Osteoblast (primary cell): ENCODE results near the gene SRRD. TPM values are rescaled to one million over a fixed set of nuclear protein-coding genes. Genes with fewer than 3 reads are reported as not detected.

Source experiments
- DNase-seq: peaks from one replicate; pipeline ENCODE4 v3.0.0; 2011; ENCODE audit warnings: low spot score, mixed read lengths; ENCODE audit not compliant: insufficient read length; ENCODE audit errors: missing footprints
- H2AFZ ChIP-seq: 2 replicates; pipeline ENCODE4 v1.6.0; 2011; ENCODE audit warnings: mild to moderate bottlenecking, low read length
- H3K27ac ChIP-seq: 2 replicates; pipeline ENCODE4 v1.5.1; 2011; ENCODE audit warnings: mild to moderate bottlenecking, low read depth, low read length, moderate library complexity
- H3K27me3 ChIP-seq: 2 replicates; pipeline ENCODE4 v1.6.0; 2012; ENCODE audit warnings: mild to moderate bottlenecking, control low read depth, inconsistent platforms, low read length, moderate library complexity; ENCODE audit not compliant: insufficient read depth
- H3K36me3 ChIP-seq: 2 replicates; pipeline ENCODE4 v1.5.1; 2011; ENCODE audit warnings: mild to moderate bottlenecking, low read length, control low read depth, moderate library complexity; ENCODE audit not compliant: insufficient read depth
- H3K4me1 ChIP-seq: 2 replicates; pipeline ENCODE4 v1.5.1; 2011; ENCODE audit warnings: mild to moderate bottlenecking, low read length, control low read depth, moderate library complexity; ENCODE audit not compliant: insufficient read depth
- H3K4me2 ChIP-seq: 2 replicates; pipeline ENCODE4 v1.6.0; 2011; ENCODE audit warnings: mild to moderate bottlenecking, low read length; ENCODE audit not compliant: insufficient read depth
- H3K4me3 ChIP-seq: fragments of 200-600 bp; sonication (generic); 3 replicates; pipeline ENCODE4 v1.5.1; 2012; ENCODE audit warnings: mild to moderate bottlenecking, low read length, inconsistent platforms; ENCODE audit not compliant: insufficient read depth
- H3K79me2 ChIP-seq: 2 replicates; pipeline ENCODE4 v1.6.0; 2012; ENCODE audit warnings: mild to moderate bottlenecking, low read length, control low read depth, inconsistent platforms; ENCODE audit not compliant: insufficient read depth
- H3K9me3 ChIP-seq: 2 replicates; pipeline ENCODE4 v1.5.1; 2011; ENCODE audit warnings: low read depth, low read length, control low read depth
- H4K20me1 ChIP-seq: 2 replicates; pipeline ENCODE4 v1.6.0; 2012; ENCODE audit warnings: mild to moderate bottlenecking, low read length, control low read depth; ENCODE audit not compliant: insufficient read depth
- CTCF ChIP-seq: IDR thresholded peaks from 2 replicates; pipeline ENCODE4 v1.5.1; 2011; ENCODE audit warnings: mild to moderate bottlenecking, low read depth, low read length, moderate library complexity; ENCODE audit errors: extremely low read depth
- total RNA-seq: library from RNA; depleted of rRNA; stranded (reverse); fragments of >200 nt; gene quantifications from 2 replicates; pipeline ENCODE4 v1.2.3, GENCODE V29; 2012

Gene SRRD
- total RNA-seq, 1 donor = 11.2 TPM

- TF ChIP-seq CTCF = no peak
- no peaks in the 10 kb centered on the region for H3K79me2 ChIP-seq
- H2AFZ ChIP-seq = no peak overlapping the region
- no peak overlapping the region for H3K4me3 ChIP-seq
- H3K4me2 ChIP-seq = no peak overlapping the region
- no peaks in the 10 kb centered on the region for H4K20me1 ChIP-seq
- H3K27ac ChIP-seq = no peak overlapping the region
- no peaks in the 10 kb centered on the region for H3K4me1 ChIP-seq
- H3K36me3 ChIP-seq = peaks cover 24% of the 10 kb centered on the region
- no peaks in the 10 kb centered on the region for H3K27me3 ChIP-seq
- no peak for DNase-seq
- H3K9me3 ChIP-seq = no peaks in the 10 kb centered on the region
Observed at GRCh38 chr22:26452236-26453016, 31.3 kb upstream of the SRRD start.

DNA sequence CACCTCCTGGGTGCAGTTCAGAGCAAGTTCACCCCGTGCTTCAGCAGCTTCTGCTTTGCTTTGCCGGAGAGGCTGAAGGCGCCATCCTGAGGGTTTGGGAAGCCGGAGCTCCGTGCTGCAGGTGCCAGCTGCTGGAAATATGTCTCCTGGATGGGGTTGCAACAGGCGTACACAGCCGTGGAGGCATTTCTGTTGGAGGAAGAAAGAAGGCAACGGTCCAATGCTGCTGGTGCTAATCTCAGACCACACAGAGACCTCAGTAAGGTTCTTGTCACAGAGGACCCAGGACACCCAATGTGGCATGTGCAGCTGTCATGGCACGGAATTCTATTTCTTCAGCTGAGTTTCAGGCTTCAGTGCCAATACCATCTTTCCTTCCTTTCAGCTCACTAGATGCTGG lies 30.5 kb upstream of the SRRD start:
- TF ChIP-seq CTCF = no peak
- Histone ChIP-seq H3K27me3 (no peaks in the 10 kb centered on the region), H4K20me1 (no peaks in the 10 kb centered on the region), H3K4me3 (no peak overlapping the region), H3K4me2 (no peak overlapping the region), H3K9me3 (no peaks in the 10 kb centered on the region), H3K4me1 (no peaks in the 10 kb centered on the region), H3K36me3 (peaks cover 32% of the 10 kb centered on the region), H3K27ac (no peak overlapping the region), H2AFZ (no peak overlapping the region), H3K79me2 (no peaks in the 10 kb centered on the region)
- no peak for DNase-seq

- Histone ChIP-seq H3K4me2 (no peak overlapping the region), H3K9me3 (no peaks in the 10 kb centered on the region), H2AFZ (no peak overlapping the region), H3K4me3 (no peak overlapping the region), H3K36me3 (peaks cover 36% of the 10 kb centered on the region), H3K79me2 (peaks cover 4% of the 10 kb centered on the region), H3K27ac (no peak overlapping the region), H3K27me3 (no peaks in the 10 kb centered on the region), H4K20me1 (no peaks in the 10 kb centered on the region), H3K4me1 (no peaks in the 10 kb centered on the region)
- TF ChIP-seq CTCF = no peak
- DNase-seq = no peak
Observed at GRCh38 chr22:26453812-26454500, 29.7 kb upstream of the SRRD start.

DNA sequence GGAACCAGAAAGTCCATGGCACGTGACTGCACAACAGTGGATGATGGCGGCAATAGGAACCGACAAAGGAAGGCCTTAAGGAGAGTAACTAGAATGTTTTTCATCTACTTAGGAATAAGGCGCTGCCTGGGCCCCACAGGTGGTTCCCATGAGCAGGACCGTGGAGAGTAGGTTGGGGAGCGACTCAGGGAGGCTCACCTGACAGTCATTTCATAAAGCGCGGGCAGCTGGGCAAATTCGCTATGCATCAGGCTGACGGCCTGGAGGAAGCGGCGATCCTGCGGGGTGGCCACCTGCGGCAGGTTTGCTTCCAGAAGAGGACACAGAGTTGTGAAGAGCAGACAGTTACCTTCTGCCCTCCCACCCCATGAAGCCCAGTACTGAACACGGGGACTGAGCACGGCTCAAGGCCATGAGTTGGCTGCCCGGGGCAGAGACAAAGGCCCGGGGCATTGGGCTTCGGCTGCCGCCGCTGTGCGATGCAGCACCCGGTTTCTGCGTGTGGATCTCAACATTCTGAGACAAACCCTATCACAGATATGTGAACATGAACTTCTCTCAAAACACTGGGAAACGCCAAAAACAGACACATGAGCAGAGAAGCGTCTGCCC lies 25.9 kb upstream of the SRRD start:
- no peaks in the 10 kb centered on the region for H3K9me3 ChIP-seq
- H3K36me3 ChIP-seq = peaks cover 30% of the 10 kb centered on the region

More for the DNA sequence above, 25.9 kb upstream of the SRRD start:
- Histone ChIP-seq H3K4me3 (no peak overlapping the region), H3K4me2 (no peak overlapping the region), H3K79me2 (peaks cover 19% of the 10 kb centered on the region), H3K4me1 (peaks cover 8% of the 10 kb centered on the region), H4K20me1 (peaks cover 6% of the 10 kb centered on the region), H3K27ac (no peak overlapping the region), H3K27me3 (no peaks in the 10 kb centered on the region), H2AFZ (no peak overlapping the region)
- no peak for TF ChIP-seq CTCF
- no peak for DNase-seq
